Activated CD4-positive, alpha-beta T cell treated with anti-CD3 and anti-CD28 coated beads, Interleukin-2, amount 10 ng/mL, durations not matched to agents 7 days and 5 days (primary cell): ENCODE measurements around the gene SLC13A2. TPM values are rescaled to one million over a fixed set of nuclear protein-coding genes. Genes with fewer than 3 reads are reported as not detected.

Source experiments
- CTCF ChIA-PET: fragments of 350-600 bp; sonication (Branson Sonifier 250); formaldehyde crosslinking; loops from one replicate; lab custom pipeline; 2021; ENCODE audit warnings: antibody characterized with exemption; lab: Charles Lee
- POLR2A ChIA-PET: fragments of 350-600 bp; sonication (Branson Sonifier 250); formaldehyde crosslinking; loops from one replicate; lab custom pipeline; 2021; ENCODE audit warnings: antibody characterized with exemption; lab: Charles Lee
- DNase-seq: peaks from one replicate; pipeline ENCODE4 v3.0.0-alpha.2; 2020
- H3K27ac Mint-ChIP-seq: one replicate; pipeline ENCODE4 v1.8.0; 2021; ENCODE audit warnings: mild to moderate bottlenecking, moderate library complexity, mixed read lengths
- H3K27me3 Mint-ChIP-seq: one replicate; pipeline ENCODE4 v1.8.0; 2021; ENCODE audit warnings: mixed read lengths
- H3K36me3 Mint-ChIP-seq: one replicate; pipeline ENCODE4 v1.8.0; 2021; ENCODE audit warnings: low read depth, mixed read lengths
- H3K4me1 Mint-ChIP-seq: one replicate; pipeline ENCODE4 v1.8.0; 2021; ENCODE audit warnings: mixed read lengths
- H3K4me3 Mint-ChIP-seq: one replicate; pipeline ENCODE4 v1.8.0; 2021; ENCODE audit warnings: mild to moderate bottlenecking, moderate library complexity, mixed read lengths
- H3K9me3 Mint-ChIP-seq: one replicate; pipeline ENCODE4 v1.8.0; 2021; ENCODE audit warnings: mixed read lengths
- total RNA-seq, 2 experiments: library from RNA; stranded (reverse); gene quantifications; one replicate each; pipeline ENCODE4 v1.2.3, GENCODE V29; 2021

Gene SLC13A2
- total RNA-seq, 2 experiments from 2014 or later, result not detected

- no peaks in the 10 kb centered on the region for H3K9me3 Mint-ChIP-seq
- CTCF ChIA-PET, result interaction anchor here (0.7 to 1.4 kb wide), 4 partner anchors 9 to 1085 kb away, joined by 3 to 5 read pairs (median 4); no protein-coding TSS in a partner anchor
- POLR2A ChIA-PET, result interaction anchor here (0.6 kb wide), 1 partner anchor 148 kb away, joined by 4 read pairs; no protein-coding TSS in a partner anchor
Observed at GRCh38 chr17:28540231-28540630, 66.8 kb downstream of the SLC13A2 start.

GRCh38 chr17:28541439-28541838 is 68.0 kb downstream of the SLC13A2 start:
- DNase-seq, result no peak
- Mint-ChIP-seq H3K9me3 (no peaks in the 10 kb centered on the region), H3K36me3 (no peaks in the 10 kb centered on the region), H3K4me1 (no peaks in the 10 kb centered on the region), H3K4me3 (no peak overlapping the region), H3K27ac (no peak overlapping the region), H3K27me3 (no peaks in the 10 kb centered on the region)
- POLR2A ChIA-PET, result no interaction called here
- CTCF ChIA-PET, result no interaction called here

More at GRCh38 chr17:28540231-28540630, 66.8 kb downstream of the SLC13A2 start:
- Mint-ChIP-seq H3K36me3 (no peaks in the 10 kb centered on the region), H3K4me1 (no peaks in the 10 kb centered on the region), H3K27ac (no peak overlapping the region), H3K27me3 (no peaks in the 10 kb centered on the region), H3K4me3 (no peak overlapping the region)
- DNase-seq, result no peak

- Mint-ChIP-seq H3K27ac (no peak overlapping the region), H3K4me1 (peaks cover 20% of the 10 kb centered on the region), H3K36me3 (peaks cover 6% of the 10 kb centered on the region), H3K4me3 (no peak overlapping the region), H3K27me3 (no peaks in the 10 kb centered on the region), H3K9me3 (no peaks in the 10 kb centered on the region)
- no peak for DNase-seq
- CTCF ChIA-PET, result interaction anchor here (1.9 kb wide), 1 partner anchor 128 kb away, joined by 5 read pairs; no protein-coding TSS in a partner anchor
- POLR2A ChIA-PET, result no interaction called here
Observed at GRCh38 chr17:28544402-28545140, 71.1 kb downstream of the SLC13A2 start.

GRCh38 chr17:28545141-28545503 is 71.7 kb downstream of the SLC13A2 start:
- Mint-ChIP-seq H3K36me3 (peaks cover 6% of the 10 kb centered on the region), H3K4me3 (no peak overlapping the region), H3K27ac (no peak overlapping the region), H3K4me1 (peaks cover 26% of the 10 kb centered on the region), H3K9me3 (no peaks in the 10 kb centered on the region), H3K27me3 (no peaks in the 10 kb centered on the region)
- POLR2A ChIA-PET, result no interaction called here
- CTCF ChIA-PET, result no interaction called here
- DNase-seq, result no peak

- Mint-ChIP-seq H3K27me3 (no peaks in the 10 kb centered on the region), H3K4me1 (peaks cover 33% of the 10 kb centered on the region), H3K4me3 (no peak overlapping the region), H3K9me3 (no peaks in the 10 kb centered on the region), H3K27ac (peak overlapping the region; percentile 2), H3K36me3 (peaks cover 6% of the 10 kb centered on the region)
- no peak for DNase-seq
- POLR2A ChIA-PET, result no interaction called here
- CTCF ChIA-PET, result interaction anchor here (1.1 to 5.0 kb wide), 2 partner anchors 10 to 25 kb away, joined by 3 to 27 read pairs; partner anchors contain the start of gene PIGS
Observed at GRCh38 chr17:28545787-28546415, 72.5 kb downstream of the SLC13A2 start.

DNA sequence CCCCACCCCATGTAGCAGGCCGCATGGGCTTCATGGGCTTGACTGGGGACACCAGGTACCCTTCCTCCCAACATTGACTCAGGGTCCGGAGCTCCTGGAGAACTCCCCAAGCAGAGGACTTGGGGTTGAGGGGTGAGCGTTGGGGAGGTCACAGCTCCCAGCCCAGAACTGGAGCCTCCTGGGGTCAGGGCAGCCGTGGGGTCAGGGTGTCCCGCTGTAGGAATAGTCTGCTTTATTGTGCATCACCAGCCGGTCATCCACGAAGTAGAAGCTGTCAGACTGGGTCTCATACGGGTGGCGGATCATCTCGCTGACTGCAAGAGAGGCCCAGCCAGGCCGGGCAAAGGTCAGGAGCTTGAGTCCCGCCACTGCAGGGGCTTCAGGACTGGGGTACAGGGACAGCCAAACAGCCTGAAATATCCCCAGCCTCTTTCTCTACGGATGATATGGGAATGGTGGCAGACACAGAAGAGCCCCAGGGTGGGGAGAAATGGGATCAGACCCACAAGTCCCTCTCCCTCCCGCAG is 73.7 kb downstream of the SLC13A2 start:
- no peaks in the 10 kb centered on the region for H3K9me3 Mint-ChIP-seq
- peaks cover 44% of the 10 kb centered on the region for H3K4me1 Mint-ChIP-seq
- ChIA-PET CTCF (interaction anchor here (0.8 to 5.0 kb wide), 8 partner anchors 12 to 130 kb away, joined by 3 to 27 read pairs (median 3); partner anchors contain the start of gene PIGS), POLR2A (interaction anchor here (0.7 kb wide), 1 partner anchor 142 kb away, joined by 3 read pairs; no protein-coding TSS in a partner anchor)
- no peaks in the 10 kb centered on the region for H3K27me3 Mint-ChIP-seq
- peak overlapping the region; percentile 67 for H3K4me3 Mint-ChIP-seq
- DNase-seq, result no peak
- H3K27ac Mint-ChIP-seq, result peak overlapping the region; percentile 91
- H3K36me3 Mint-ChIP-seq, result peaks cover 6% of the 10 kb centered on the region

Other genes with a start within 250 kb of the SLC13A2 start
- 10 to 100 TPM; 24.4 to 34.8 TPM for gene TMEM97, start 154.4 kb upstream of the SLC13A2 start, total RNA-seq
- gene IFT20, start 138.2 kb upstream of the SLC13A2 start, total RNA-seq, result 10 to 100 TPM; 20.5 to 22.3 TPM
- gene TNFAIP1, start 137.9 kb upstream of the SLC13A2 start, total RNA-seq, result 10 to 100 TPM; 21.0 to 22.0 TPM
- gene POLDIP2, start 116.1 kb upstream of the SLC13A2 start, total RNA-seq, result 10 to 100 TPM; 61.6 to 67.7 TPM
- gene SEBOX, start 108.4 kb upstream of the SLC13A2 start, total RNA-seq, result not detected
- under 1 TPM; 0.08 to 0.12 TPM for gene VTN, start 103.3 kb upstream of the SLC13A2 start, total RNA-seq
- gene SARM1, start 102.0 kb upstream of the SLC13A2 start, total RNA-seq, result 10 to 100 TPM; 17.7 to 20.4 TPM
- 1 to 10 TPM in 1 of 2 experiments, under 1 TPM in 1; 0.74 to 1.5 TPM for gene SLC46A1, start 67.4 kb upstream of the SLC13A2 start, total RNA-seq
- gene FOXN1, start 32.7 kb downstream of the SLC13A2 start, total RNA-seq, result not detected
- gene UNC119, start 79.0 kb downstream of the SLC13A2 start, total RNA-seq, result 10 to 100 TPM; 38.6 to 46.6 TPM
- 10 to 100 TPM; 61.7 to 62.6 TPM for gene PIGS, start 97.9 kb downstream of the SLC13A2 start, total RNA-seq
- gene ALDOC, start 103.3 kb downstream of the SLC13A2 start, total RNA-seq, result 10 to 100 TPM; 61.4 to 63.4 TPM
- 100 to 1,000 TPM; 139 to 147 TPM for gene SPAG5, start 125.4 kb downstream of the SLC13A2 start, total RNA-seq
- 10 to 100 TPM; 18.4 to 20.6 TPM for gene RSKR, start 140.5 kb downstream of the SLC13A2 start, total RNA-seq
- gene BLTP2, start 171.5 kb downstream of the SLC13A2 start, total RNA-seq, result 100 to 1,000 TPM; 144 to 145 TPM
- 10 to 100 TPM; 43.9 to 53.2 TPM for gene SDF2, start 188.3 kb downstream of the SLC13A2 start, total RNA-seq
- 10 to 100 TPM; 78.4 to 78.7 TPM for gene SUPT6H, start 188.6 kb downstream of the SLC13A2 start, total RNA-seq
- 1 to 10 TPM; 5.5 to 5.7 TPM for gene PROCA1, start 238.2 kb downstream of the SLC13A2 start, total RNA-seq
- gene RAB34, start 244.2 kb downstream of the SLC13A2 start, total RNA-seq, result 10 to 100 TPM; 11.0 to 11.8 TPM
- 1,000 to 10,000 TPM; 1,884 to 2,250 TPM for gene RPL23A, start 246.3 kb downstream of the SLC13A2 start, total RNA-seq